Stomach smooth muscle (tissue), 2 donors: ENCODE results near the gene LYAR.

Experiments
- H3K27ac ChIP-seq: one replicate; pipeline ENCODE4 v1.7.0; 2013; ENCODE audit warnings: mild to moderate bottlenecking, low read length, inconsistent platforms
- H3K27me3 ChIP-seq, 2 donors: one replicate each; pipeline ENCODE4 v1.7.0; 2013; ENCODE audit warnings: low read length in 2 of 2; ENCODE audit not compliant: insufficient read depth in 2 of 2, control insufficient read depth in 1 of 2
- H3K36me3 ChIP-seq, 2 donors: one replicate each; pipeline ENCODE4 v1.7.0; 2013; ENCODE audit warnings: low read length in 2 of 2; ENCODE audit not compliant: control insufficient read depth in 2 of 2, insufficient read depth in 2 of 2
- H3K4me1 ChIP-seq: one replicate; pipeline ENCODE4 v1.7.0; 2013; ENCODE audit warnings: low read length; ENCODE audit not compliant: control insufficient read depth, insufficient read depth
- H3K4me3 ChIP-seq, 2 donors: one replicate each; pipeline ENCODE4 v1.7.0; 2013; ENCODE audit warnings: low read length in 2 of 2
- H3K9ac ChIP-seq, 2 donors: one replicate each; pipeline ENCODE4 v1.7.0; 2013; ENCODE audit warnings: low read length in 2 of 2, mild to moderate bottlenecking in 1 of 2
- H3K9me3 ChIP-seq, 2 donors: one replicate each; pipeline ENCODE4 v1.7.0; 2013; ENCODE audit warnings: low read length in 2 of 2; ENCODE audit not compliant: control insufficient read depth in 2 of 2
- donor health status: healthy.
- donor health status: Pancreatic carcinoma.

Gene LYAR

GRCh38 chr4:4327652-4328121, 37.7 kb upstream of the LYAR start:
- H3K36me3 ChIP-seq: peaks cover 0 to under 1% of the 10 kb centered on the region in 2 donors
- no peak overlapping the region for H3K9ac ChIP-seq
- H3K4me1 ChIP-seq: no peaks in the 10 kb centered on the region
- H3K9me3 ChIP-seq: peaks cover 5 to 6% of the 10 kb centered on the region in 2 donors
- peaks cover 0 to 4% of the 10 kb centered on the region in 2 donors for H3K27me3 ChIP-seq
- H3K27ac ChIP-seq: no peak overlapping the region
- H3K4me3 ChIP-seq: no peak overlapping the region

GRCh38 chr4:4326166-4326565, 36.2 kb upstream of the LYAR start:
- Histone ChIP-seq H3K27ac (no peak overlapping the region), H3K4me3 (no peak overlapping the region), H3K4me1 (no peaks in the 10 kb centered on the region), H3K9me3 (peaks cover 5 to 6% of the 10 kb centered on the region in 2 donors), H3K27me3 (peaks cover 0 to 4% of the 10 kb centered on the region in 2 donors), H3K9ac (no peak overlapping the region), H3K36me3 (peaks cover 6 to 9% of the 10 kb centered on the region in 2 donors)

GRCh38 chr4:4325321-4325720, 35.4 kb upstream of the LYAR start:
- Histone ChIP-seq H3K9ac (no peak overlapping the region), H3K27ac (no peak overlapping the region), H3K4me3 (no peak overlapping the region), H3K9me3 (peaks cover 5 to 6% of the 10 kb centered on the region in 2 donors), H3K27me3 (peaks cover 0 to 4% of the 10 kb centered on the region in 2 donors), H3K36me3 (peaks cover 14 to 17% of the 10 kb centered on the region in 2 donors), H3K4me1 (no peaks in the 10 kb centered on the region)

DNA sequence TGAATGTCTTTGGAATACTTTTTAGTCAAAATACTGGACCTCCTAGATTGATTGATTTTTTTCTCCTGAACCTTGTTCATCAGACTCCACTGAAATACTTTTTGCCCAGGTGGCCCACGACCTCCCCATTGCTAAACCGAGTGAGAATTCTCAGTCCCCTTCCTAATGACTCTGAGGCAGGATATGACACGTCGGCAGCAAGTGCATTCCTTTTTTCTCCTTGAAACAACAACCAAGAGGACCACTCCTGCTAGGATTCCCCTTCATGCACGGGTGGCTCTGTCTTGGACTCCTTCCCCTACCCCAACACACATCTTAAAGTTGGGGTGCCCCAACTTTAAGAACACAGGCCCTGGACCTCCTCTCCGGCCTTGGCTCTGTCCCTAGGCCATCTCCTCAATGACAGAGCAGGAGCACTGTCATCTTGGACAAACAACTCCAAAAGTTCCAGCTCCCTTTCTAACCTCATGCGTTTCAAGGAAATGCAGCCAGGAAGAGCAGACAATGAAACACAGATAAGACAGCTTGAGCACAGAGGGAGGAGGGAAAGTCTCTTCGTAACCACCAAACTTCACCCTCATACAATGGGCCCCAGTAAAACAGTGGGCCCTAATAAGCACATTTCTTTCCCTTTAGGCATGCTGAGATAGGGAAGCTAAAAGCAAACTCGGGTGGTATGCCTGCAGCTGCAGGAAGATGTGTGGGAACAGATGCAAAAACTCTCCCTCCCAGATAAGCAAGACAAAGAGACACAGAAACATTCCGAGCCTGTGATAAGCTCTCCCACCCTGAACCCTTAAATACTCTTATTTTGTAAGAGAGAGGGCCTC, 34.0 kb upstream of the LYAR start:
- H3K4me3 ChIP-seq: no peak overlapping the region

DNA sequence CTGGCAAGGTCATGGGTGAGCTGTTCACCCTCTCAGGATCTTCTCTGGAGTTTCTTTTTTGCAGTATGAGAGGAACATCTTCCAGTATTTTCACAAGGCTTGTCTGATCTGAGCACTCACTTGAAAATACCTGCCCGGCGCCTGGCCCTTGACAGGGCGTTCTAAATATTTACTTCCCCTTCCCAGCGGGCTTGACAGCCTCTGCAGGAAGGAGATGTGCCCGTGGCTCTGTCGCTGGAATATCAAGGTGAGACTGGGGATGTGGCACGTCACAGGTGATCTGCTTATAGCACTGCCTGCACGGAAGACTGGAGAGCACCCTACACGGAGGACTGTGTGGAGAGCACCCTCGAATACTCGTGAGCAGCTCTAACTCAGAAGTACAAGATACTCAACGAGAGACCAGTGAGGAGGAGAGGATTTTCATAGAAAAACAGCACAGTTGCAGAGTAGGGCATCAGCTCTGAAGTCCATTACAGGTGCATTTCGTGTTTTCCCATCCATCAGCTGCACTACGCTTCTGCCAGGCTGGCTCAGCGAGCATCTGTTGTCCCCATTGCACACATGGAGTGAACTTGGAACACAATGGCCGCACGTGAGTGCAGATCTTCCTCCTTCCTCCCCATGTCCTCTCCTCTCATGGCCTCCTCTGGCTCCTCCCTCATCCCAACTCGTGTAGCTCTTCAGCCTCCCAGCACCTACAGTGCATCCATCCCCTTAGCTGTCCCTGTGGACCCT, 32.2 kb upstream of the LYAR start:
- peaks cover 19 to 28% of the 10 kb centered on the region in 2 donors for H3K36me3 ChIP-seq
- no peak overlapping the region for H3K4me3 ChIP-seq
- H3K9me3 ChIP-seq: no peaks in the 10 kb centered on the region
- H3K9ac ChIP-seq: no peak overlapping the region
- no peak overlapping the region for H3K27ac ChIP-seq
- no peaks in the 10 kb centered on the region for H3K27me3 ChIP-seq
- H3K4me1 ChIP-seq: no peaks in the 10 kb centered on the region

More for the DNA sequence above, 34.0 kb upstream of the LYAR start:
- H3K9me3 ChIP-seq: peaks cover 0 to 5% of the 10 kb centered on the region in 2 donors
- peaks cover 19 to 22% of the 10 kb centered on the region in 2 donors for H3K36me3 ChIP-seq
- peaks cover 0 to 3% of the 10 kb centered on the region in 2 donors for H3K27me3 ChIP-seq
- no peaks in the 10 kb centered on the region for H3K4me1 ChIP-seq
- no peak overlapping the region for H3K9ac ChIP-seq
- no peak overlapping the region for H3K27ac ChIP-seq

DNA sequence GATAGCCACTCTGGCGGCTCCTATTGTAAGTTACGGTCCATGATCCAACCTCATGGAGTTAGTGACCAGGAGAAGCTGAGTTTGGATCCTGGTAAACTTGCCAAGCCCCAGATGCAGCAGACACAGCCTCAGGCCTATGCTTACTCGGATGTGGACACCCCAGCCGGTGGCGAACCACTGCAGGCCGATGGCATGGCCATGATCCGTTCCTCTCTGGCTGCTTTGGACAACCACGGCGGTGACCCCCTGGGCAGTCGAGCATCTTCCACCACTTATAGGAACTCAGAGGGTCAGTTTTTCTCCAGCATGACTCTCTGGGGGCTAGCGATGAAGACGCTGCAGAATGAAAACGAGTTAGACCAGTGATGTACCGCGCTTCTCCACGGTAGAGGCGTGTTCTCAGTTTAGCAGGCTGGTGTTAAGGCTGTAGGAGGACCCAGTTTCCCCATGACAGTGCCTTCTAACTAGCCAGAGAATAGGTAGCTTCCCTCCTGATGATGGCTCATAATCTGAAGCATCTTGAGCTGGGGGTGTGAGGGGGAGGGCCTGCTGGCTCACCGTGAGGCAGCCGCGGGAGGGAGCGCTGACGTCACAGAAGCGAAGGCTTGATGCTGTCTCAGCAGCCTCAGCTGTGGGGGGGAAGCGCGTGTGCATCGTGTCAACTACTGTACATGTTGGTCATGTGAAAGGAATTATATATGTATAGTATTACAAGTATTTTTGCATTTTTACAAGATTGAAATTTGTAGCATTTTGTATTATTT, 31.2 kb upstream of the LYAR start:
- no peaks in the 10 kb centered on the region for H3K27me3 ChIP-seq
- no peaks in the 10 kb centered on the region for H3K4me1 ChIP-seq
- no peak overlapping the region for H3K27ac ChIP-seq
- H3K9me3 ChIP-seq: no peaks in the 10 kb centered on the region
- no peak overlapping the region for H3K9ac ChIP-seq
- H3K4me3 ChIP-seq: no peak overlapping the region
- peaks cover 27 to 33% of the 10 kb centered on the region in 2 donors for H3K36me3 ChIP-seq

GRCh38 chr4:4320528-4320927, 30.6 kb upstream of the LYAR start:
- Histone ChIP-seq H3K36me3 (peaks cover 33 to 39% of the 10 kb centered on the region in 2 donors), H3K4me1 (no peaks in the 10 kb centered on the region), H3K9ac (no peak overlapping the region), H3K27ac (no peak overlapping the region), H3K4me3 (no peak overlapping the region), H3K27me3 (no peaks in the 10 kb centered on the region), H3K9me3 (no peaks in the 10 kb centered on the region)

GRCh38 chr4:4317496-4318232, 27.7 kb upstream of the LYAR start:
- no peak overlapping the region for H3K9ac ChIP-seq
- no peak overlapping the region for H3K27ac ChIP-seq
- no peaks in the 10 kb centered on the region for H3K27me3 ChIP-seq
- no peaks in the 10 kb centered on the region for H3K4me1 ChIP-seq
- no peak overlapping the region for H3K4me3 ChIP-seq
- H3K36me3 ChIP-seq: peaks cover 45 to 49% of the 10 kb centered on the region in 2 donors
- H3K9me3 ChIP-seq: no peaks in the 10 kb centered on the region

DNA sequence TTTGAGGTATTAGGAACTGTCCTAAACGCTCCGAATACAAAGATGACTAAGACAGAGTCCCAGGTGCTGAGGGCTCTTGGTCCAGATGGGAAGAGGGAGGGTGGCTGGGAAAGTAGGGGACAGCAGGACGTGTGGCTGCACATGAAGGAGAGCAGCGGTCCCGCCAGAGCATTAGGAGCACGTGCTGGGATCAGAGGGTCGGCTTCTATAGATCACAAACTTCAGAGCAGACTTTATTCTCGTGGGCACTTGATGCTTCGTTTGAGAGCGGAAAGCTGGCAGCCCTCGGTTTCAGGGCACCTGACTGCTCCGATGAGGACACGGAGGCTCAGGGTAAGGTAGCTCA, 26.2 kb upstream of the LYAR start:
- H3K9ac ChIP-seq: no peak overlapping the region
- H3K36me3 ChIP-seq: peaks cover 39 to 41% of the 10 kb centered on the region in 2 donors
- H3K4me1 ChIP-seq: no peaks in the 10 kb centered on the region
- no peaks in the 10 kb centered on the region for H3K9me3 ChIP-seq
- H3K27ac ChIP-seq: no peak overlapping the region
- H3K4me3 ChIP-seq: no peak overlapping the region
- no peaks in the 10 kb centered on the region for H3K27me3 ChIP-seq
